GM12874 (cell line): ENCODE results near the gene GNG12.

Source experiments
- TF ChIP-seq, protein P1 (sequence below): IDR thresholded peaks from 2 replicates; pipeline ENCODE4 v1.5.1; 2011; ENCODE audit warnings: low read depth, mild to moderate bottlenecking, control low read depth, low read length, moderate library complexity; ENCODE audit not compliant: insufficient read depth

The GNG12 gene

DNA sequence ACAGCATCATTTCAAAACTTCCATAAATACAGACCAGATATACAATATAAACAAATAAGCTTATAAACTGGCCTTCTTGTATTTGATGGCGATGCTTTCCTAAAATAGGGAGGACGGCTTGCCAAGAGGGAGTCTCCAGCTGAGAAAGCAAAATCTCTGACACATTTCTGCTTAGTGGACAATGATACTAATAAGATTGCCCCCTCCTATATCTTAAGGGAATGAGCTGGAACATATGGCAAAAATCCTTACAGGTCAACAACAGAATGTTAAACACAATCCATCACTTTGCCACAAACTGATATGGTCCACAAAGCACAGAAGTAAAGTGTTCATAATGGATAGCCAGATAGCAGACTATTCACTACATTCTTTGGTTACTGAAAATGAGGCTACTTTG, 155.3 kb downstream of the GNG12 start:
- TF ChIP-seq, protein P1, sequence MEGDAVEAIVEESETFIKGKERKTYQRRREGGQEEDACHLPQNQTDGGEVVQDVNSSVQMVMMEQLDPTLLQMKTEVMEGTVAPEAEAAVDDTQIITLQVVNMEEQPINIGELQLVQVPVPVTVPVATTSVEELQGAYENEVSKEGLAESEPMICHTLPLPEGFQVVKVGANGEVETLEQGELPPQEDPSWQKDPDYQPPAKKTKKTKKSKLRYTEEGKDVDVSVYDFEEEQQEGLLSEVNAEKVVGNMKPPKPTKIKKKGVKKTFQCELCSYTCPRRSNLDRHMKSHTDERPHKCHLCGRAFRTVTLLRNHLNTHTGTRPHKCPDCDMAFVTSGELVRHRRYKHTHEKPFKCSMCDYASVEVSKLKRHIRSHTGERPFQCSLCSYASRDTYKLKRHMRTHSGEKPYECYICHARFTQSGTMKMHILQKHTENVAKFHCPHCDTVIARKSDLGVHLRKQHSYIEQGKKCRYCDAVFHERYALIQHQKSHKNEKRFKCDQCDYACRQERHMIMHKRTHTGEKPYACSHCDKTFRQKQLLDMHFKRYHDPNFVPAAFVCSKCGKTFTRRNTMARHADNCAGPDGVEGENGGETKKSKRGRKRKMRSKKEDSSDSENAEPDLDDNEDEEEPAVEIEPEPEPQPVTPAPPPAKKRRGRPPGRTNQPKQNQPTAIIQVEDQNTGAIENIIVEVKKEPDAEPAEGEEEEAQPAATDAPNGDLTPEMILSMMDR: no peak

DNA sequence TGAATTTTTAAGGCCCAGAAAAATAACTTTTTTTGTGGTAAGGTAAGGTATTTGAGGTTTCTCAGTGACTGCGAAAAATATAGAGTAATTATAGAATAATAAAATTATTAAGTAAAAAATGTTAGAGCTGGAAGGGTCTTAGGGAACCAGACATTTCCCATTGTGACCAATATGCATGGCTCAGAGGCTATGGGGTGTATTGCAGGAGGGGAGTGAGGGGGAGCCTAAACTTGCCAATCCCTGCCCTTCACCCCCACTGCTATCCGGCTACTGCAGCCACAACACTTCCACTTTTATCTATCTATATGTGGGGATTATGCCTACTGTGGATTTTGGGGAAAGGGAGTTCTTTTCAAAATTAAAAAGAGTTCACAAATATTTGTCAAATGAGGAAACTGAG, 155.9 kb downstream of the GNG12 start:
- TF ChIP-seq, protein P1: no peak

DNA sequence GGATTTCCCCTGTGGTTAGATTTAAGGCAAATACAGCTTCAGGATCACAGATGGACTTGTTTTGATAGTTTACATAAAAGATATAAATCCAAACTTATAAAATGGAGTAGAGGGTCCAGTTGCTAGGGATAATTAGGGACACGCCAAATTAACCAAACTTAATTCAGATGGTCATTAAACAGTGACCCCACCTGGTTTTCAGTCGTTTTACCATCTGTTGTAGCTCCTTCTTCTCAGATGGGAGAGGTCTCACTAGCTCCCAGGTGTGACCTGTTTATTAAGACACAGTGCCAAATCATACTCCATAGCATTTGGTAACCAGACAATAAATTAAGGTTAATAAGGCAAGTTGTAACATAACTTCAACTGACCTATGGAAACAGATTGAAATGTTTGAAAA, 156.3 kb downstream of the GNG12 start:
- TF ChIP-seq, protein P1: no peak

DNA sequence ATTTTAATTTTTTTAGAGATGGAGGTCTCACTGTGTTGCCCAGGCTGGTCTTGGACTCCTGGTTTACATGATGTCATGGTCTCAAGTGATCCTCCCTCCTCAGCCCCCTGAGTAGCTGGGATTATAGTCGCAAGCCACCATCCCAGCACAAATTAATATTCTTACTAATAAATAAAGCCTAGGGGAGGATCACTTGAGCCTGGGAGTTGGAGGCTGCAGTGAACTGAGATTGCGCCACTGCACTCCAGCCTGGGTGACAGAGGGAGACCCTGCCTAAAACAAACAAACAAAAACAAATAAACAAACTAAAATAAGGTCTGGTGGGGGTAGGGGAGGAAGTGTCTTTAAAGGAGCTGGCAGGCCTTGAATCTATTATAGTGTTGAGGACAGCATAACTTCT, 157.0 kb downstream of the GNG12 start:
- TF ChIP-seq, protein P1: no peak

DNA sequence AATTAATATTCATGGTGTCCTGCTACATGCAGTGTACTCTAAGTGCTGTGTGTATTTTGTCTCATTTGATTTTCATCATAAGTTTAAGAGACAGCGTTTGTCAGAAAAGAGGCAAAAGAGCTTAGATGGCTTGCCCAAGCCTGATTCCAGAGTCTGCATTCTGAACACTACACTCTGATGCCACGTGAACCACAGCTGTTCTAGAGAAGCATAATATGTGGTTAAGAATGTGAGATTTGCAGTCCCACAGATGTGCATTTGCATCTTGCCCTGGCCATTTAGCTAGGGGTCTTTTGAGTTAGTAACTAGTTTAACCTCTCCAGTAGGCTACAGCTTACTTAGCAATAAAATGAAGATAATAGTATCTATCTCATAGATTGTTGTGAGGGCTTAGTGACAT, 157.5 kb downstream of the GNG12 start:
- TF ChIP-seq, protein P1: no peak

DNA sequence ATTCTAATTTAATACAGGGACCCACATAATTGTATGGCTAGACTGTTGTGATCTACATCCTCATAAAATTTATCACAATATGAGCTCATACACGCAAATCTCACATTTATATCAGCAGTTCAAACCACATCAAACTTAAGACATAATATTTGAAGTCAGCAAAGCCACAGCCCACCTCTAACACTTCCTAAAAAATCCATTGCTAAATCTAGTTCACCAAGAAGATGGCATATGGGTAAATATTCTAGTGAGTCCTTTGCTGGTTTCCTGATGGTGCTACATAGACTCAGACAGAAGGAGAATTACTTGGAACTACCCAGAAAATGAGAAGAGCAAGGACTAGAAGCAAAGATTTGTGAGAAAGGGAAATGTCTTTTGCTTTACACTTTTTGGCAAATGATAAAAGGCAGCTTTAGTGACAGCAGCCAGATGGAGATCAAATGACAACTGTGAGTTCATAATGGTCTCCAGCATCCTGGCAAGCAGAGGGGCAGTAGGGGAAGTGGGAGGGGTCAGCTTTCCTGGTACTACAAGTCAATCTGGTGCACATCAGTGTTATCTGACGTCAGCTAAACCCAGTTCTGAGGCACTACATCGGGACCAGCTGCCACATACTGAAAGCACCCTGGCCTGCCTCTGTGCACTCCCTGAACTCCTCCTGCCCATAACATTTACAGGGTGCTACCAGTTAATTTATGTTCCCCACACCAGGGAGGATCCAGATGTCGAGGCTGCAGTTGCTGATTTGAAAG, 158.8 kb downstream of the GNG12 start:
- TF ChIP-seq, protein P1: no peak

DNA sequence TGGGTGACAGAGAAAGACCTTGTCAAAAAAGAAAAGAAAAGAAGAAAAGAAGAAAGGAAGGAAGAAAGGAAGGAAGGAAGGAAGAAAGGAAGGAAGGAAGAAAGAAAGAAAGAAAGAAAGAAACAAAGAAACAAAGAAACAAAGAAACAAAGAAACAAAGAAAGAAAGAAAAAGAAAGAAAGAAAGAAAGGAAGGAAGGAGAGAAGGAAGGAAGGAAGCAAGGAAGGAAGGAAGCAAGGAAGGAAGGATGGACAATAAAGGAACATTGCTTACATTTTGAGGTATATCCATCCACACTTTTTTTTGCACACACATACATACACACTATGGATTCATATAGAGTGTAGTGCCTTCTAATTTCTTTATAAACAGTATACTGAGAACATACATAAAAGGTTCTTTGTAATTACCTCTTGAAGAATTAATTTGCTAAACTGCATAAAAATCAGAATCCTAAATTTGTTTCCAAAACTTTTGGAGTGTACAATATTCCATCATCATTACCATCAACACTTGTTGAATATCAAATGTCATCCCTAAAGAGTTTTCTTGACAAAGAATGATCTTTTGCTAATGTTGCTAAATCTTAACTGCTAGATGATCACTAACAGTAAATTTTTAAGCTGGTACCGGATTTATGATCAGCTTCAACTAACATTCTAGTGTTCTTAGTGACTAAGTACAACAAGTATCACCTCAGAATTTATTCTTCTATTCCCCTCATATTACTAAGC, 159.6 kb downstream of the GNG12 start:
- TF ChIP-seq, protein P1: no peak
